Endodermal cell (in vitro differentiated cells): ENCODE data around the gene NCKAP5. TPM values are rescaled to one million over a fixed set of nuclear protein-coding genes. Genes with fewer than 3 reads are reported as not detected.

Experiments used
- DNase-seq: peaks from one replicate; pipeline ENCODE4 v3.0.0-alpha.2; 2017
- H3K27ac ChIP-seq: 2 replicates; pipeline ENCODE4 v1.5.1; 2013; ENCODE audit warnings: mild to moderate bottlenecking, low read depth, low read length, moderate library complexity
- H3K27me3 ChIP-seq: 2 replicates; pipeline ENCODE4 v1.6.1; 2013; ENCODE audit warnings: mild to moderate bottlenecking, low read length, moderate library complexity; ENCODE audit not compliant: insufficient read depth, control insufficient read depth, poor library complexity, severe bottlenecking
- H3K36me3 ChIP-seq: 2 replicates; pipeline ENCODE4 v1.7.0; 2013; ENCODE audit warnings: mild to moderate bottlenecking, low read length, moderate library complexity; ENCODE audit not compliant: control insufficient read depth, insufficient read depth
- H3K4me1 ChIP-seq: one replicate; pipeline ENCODE4 v1.7.0; 2013; ENCODE audit warnings: low read length; ENCODE audit not compliant: control insufficient read depth, insufficient read depth
- H3K4me3 ChIP-seq: 2 replicates; pipeline ENCODE4 v1.5.1; 2013; ENCODE audit warnings: mild to moderate bottlenecking, low read length, moderate library complexity
- H3K9ac ChIP-seq: 2 replicates; pipeline ENCODE4 v1.6.1; 2013; ENCODE audit warnings: mild to moderate bottlenecking, low read length, moderate library complexity; ENCODE audit not compliant: poor library complexity, severe bottlenecking; ENCODE audit errors: extremely low read depth
- H3K9me3 ChIP-seq: 2 replicates; pipeline ENCODE4 v1.6.1; 2013; ENCODE audit warnings: mild to moderate bottlenecking, low read length, moderate library complexity; ENCODE audit not compliant: control insufficient read depth
- H3K27ac Mint-ChIP-seq: 2 replicates; pipeline ENCODE4 v1.8.0; 2020; ENCODE audit warnings: mixed read lengths
- H3K27me3 Mint-ChIP-seq: 2 replicates; pipeline ENCODE4 v1.8.0; 2021; ENCODE audit warnings: mild to moderate bottlenecking, mixed read lengths; ENCODE audit not compliant: insufficient read depth
- H3K36me3 Mint-ChIP-seq: 2 replicates; pipeline ENCODE4 v1.8.0; 2020; ENCODE audit warnings: low read depth, mixed read lengths
- H3K4me1 Mint-ChIP-seq: 2 replicates; pipeline ENCODE4 v1.8.0; 2020; ENCODE audit warnings: mixed read lengths
- H3K4me3 Mint-ChIP-seq: 2 replicates; pipeline ENCODE4 v1.8.0; 2020; ENCODE audit warnings: mild to moderate bottlenecking, moderate library complexity, mixed read lengths
- H3K9me3 Mint-ChIP-seq: 2 replicates; pipeline ENCODE4 v1.8.0; 2020; ENCODE audit warnings: mild to moderate bottlenecking, mixed read lengths
- CTCF ChIP-seq: fragments of 200-600 bp; sonication (generic); conservative IDR thresholded peaks from 2 replicates; pipeline ENCODE4 v1.5.0; 2021; ENCODE audit warnings: antibody characterized with exemption, mild to moderate bottlenecking
- WGBS, 2 experiments: methylation state at CpG; one replicate each; pipeline versions ENCODE4 v1.1.5 to v1.1.7; 2013; ENCODE audit warnings: missing lambda C conversion rate in 2 of 2, mixed read lengths in 1 of 2; ENCODE audit not compliant: insufficient coverage in 1 of 2, insufficient read length in 1 of 2; 5-methylcytosine and 5-hydroxymethylcytosine counted together
- total RNA-seq, 2 donors: library from RNA; stranded (reverse); fragmentation: NEBNext Ultra II Directional in 1 of 2; extraction: Animal tissue kit (Norgen Biotek cat#: 25700) in 1 of 2; gene quantifications; 2 replicates in 1 of 2; 3 replicates in 1 of 2; pipeline ENCODE4 v1.2.1, GENCODE V29; 2021

The NCKAP5 gene
- total RNA-seq, 2 donors from 2014 or later, result 0.58 to 0.92 TPM

- Mint-ChIP-seq H3K27ac (no peak overlapping the region), H3K4me3 (no peak overlapping the region), H3K27me3 (no peaks in the 10 kb centered on the region), H3K9me3 (no peaks in the 10 kb centered on the region), H3K36me3 (no peaks in the 10 kb centered on the region), H3K4me1 (no peaks in the 10 kb centered on the region)
- H3K9ac ChIP-seq, result no peak overlapping the region
- H3K27ac ChIP-seq, result no peak overlapping the region
- DNase-seq, result no peak
- H3K4me3 ChIP-seq, result no peak overlapping the region
- H3K9me3 ChIP-seq, result no peaks in the 10 kb centered on the region
- no peaks in the 10 kb centered on the region for H3K4me1 ChIP-seq
- WGBS, 2 experiments, result 95 to 100% methylated on average over 2 to 3 of the region's 3 CpGs
- no peaks in the 10 kb centered on the region for H3K36me3 ChIP-seq
- H3K27me3 ChIP-seq, result no peaks in the 10 kb centered on the region
- no peak for TF ChIP-seq CTCF
Measured at GRCh38 chr2:132797556-132797955, 770.7 kb downstream of the NCKAP5 start.

GRCh38 chr2:132797071-132797470 lies 771.2 kb downstream of the NCKAP5 start:
- WGBS, 2 experiments, result 97% methylated on average over 3 of the region's 3 CpGs; no CpG with 5 or more reads in 1 of the 2 experiments
- no peak for DNase-seq
- Histone ChIP-seq H3K36me3 (no peaks in the 10 kb centered on the region), H3K9ac (no peak overlapping the region), H3K27me3 (no peaks in the 10 kb centered on the region), H3K4me3 (no peak overlapping the region), H3K4me1 (no peaks in the 10 kb centered on the region), H3K9me3 (no peaks in the 10 kb centered on the region), H3K27ac (no peak overlapping the region)
- Mint-ChIP-seq H3K36me3 (no peaks in the 10 kb centered on the region), H3K4me3 (no peak overlapping the region), H3K9me3 (no peaks in the 10 kb centered on the region), H3K27ac (no peak overlapping the region), H3K27me3 (no peaks in the 10 kb centered on the region), H3K4me1 (no peaks in the 10 kb centered on the region)
- no peak for TF ChIP-seq CTCF

GRCh38 chr2:132795220-132795619 lies 773.0 kb downstream of the NCKAP5 start:
- Mint-ChIP-seq H3K4me1 (no peaks in the 10 kb centered on the region), H3K36me3 (no peaks in the 10 kb centered on the region), H3K27me3 (no peaks in the 10 kb centered on the region), H3K9me3 (no peaks in the 10 kb centered on the region), H3K4me3 (no peak overlapping the region), H3K27ac (no peak overlapping the region)
- no peak for DNase-seq
- WGBS, 2 experiments, result 83% methylated on average over 2 of the region's 2 CpGs; no CpG with 5 or more reads in 1 of the 2 experiments
- H3K4me3 ChIP-seq, result no peak overlapping the region
- H3K9me3 ChIP-seq, result no peaks in the 10 kb centered on the region
- H3K36me3 ChIP-seq, result no peaks in the 10 kb centered on the region
- H3K9ac ChIP-seq, result no peak overlapping the region
- no peaks in the 10 kb centered on the region for H3K27me3 ChIP-seq
- TF ChIP-seq CTCF, result no peak
- H3K4me1 ChIP-seq, result no peaks in the 10 kb centered on the region
- no peak overlapping the region for H3K27ac ChIP-seq
